SU-DHL-6 (cell line): ENCODE data around the gene ITPA.

ENCODE experiments used
- H2AFZ ChIP-seq: fragments of 200-600 bp; sonication (generic); 2 replicates; pipeline ENCODE4 v1.6.1; 2014; ENCODE audit warnings: low read depth, mild to moderate bottlenecking, moderate library complexity, mixed read lengths, antibody characterized with exemption, low read length; ENCODE audit not compliant: severe bottlenecking
- H3F3A ChIP-seq: fragments of 200-600 bp; shearing (Covaris generic); 2 replicates; pipeline ENCODE4 v1.6.0; 2016; ENCODE audit warnings: antibody characterized with exemption, mild to moderate bottlenecking; ENCODE audit not compliant: insufficient read depth
- H3K27ac ChIP-seq: fragments of 200-600 bp; sonication (generic); 2 replicates; pipeline ENCODE4 v1.5.1; 2016; ENCODE audit warnings: low read depth, mild to moderate bottlenecking, low read length, moderate library complexity, mixed read lengths
- H3K27me3 ChIP-seq: fragments of 200-600 bp; sonication (generic), shearing (Covaris generic); 2 replicates; pipeline ENCODE4 v1.6.0; 2014; ENCODE audit warnings: mild to moderate bottlenecking, low read length
- H3K36me3 ChIP-seq: fragments of 200-600 bp; sonication (generic); 2 replicates; pipeline ENCODE4 v1.6.1; 2014; ENCODE audit warnings: mild to moderate bottlenecking, low read length, mixed read lengths
- H3K4me2 ChIP-seq: fragments of 300-600, 200-600 bp; shearing (Covaris generic), sonication (generic); 2 replicates; pipeline ENCODE4 v1.6.0; 2014; ENCODE audit warnings: low read length, low read depth, mild to moderate bottlenecking; ENCODE audit not compliant: poor library complexity, severe bottlenecking
- H3K4me3 ChIP-seq: fragments of 200-600 bp; sonication (generic); 2 replicates; pipeline ENCODE4 v1.5.1; 2014; ENCODE audit warnings: antibody characterized with exemption, low read length, mild to moderate bottlenecking, mixed read lengths; ENCODE audit not compliant: insufficient read depth, poor library complexity, severe bottlenecking
- H3K79me2 ChIP-seq: fragments of 200-600 bp; sonication (generic); 2 replicates; pipeline ENCODE4 v1.6.1; 2014; ENCODE audit warnings: mild to moderate bottlenecking, low read length, moderate library complexity; ENCODE audit not compliant: insufficient read depth
- H3K9ac ChIP-seq: fragments of 200-600 bp; sonication (generic); 2 replicates; pipeline ENCODE4 v1.7.0; 2014; ENCODE audit warnings: mild to moderate bottlenecking, low read length
- H3K9me2 ChIP-seq: fragments of 200-600 bp; sonication (generic); replicated peaks from 2 replicates; pipeline ENCODE4 v1.6.1; 2014; ENCODE audit warnings: low read length; ENCODE audit not compliant: insufficient read depth
- H3K9me3 ChIP-seq: fragments of 200-600 bp; sonication (generic); 2 replicates; pipeline ENCODE4 v1.6.1; 2014; ENCODE audit warnings: low read length, mixed read lengths; ENCODE audit not compliant: insufficient read depth
- H4K20me1 ChIP-seq: fragments of 200-600 bp; sonication (generic); 2 replicates; pipeline ENCODE4 v1.6.1; 2014; ENCODE audit warnings: low read depth, mild to moderate bottlenecking, antibody characterized with exemption, low read length, moderate library complexity, mixed read lengths
- EZH2phosphoT487 ChIP-seq: fragments of 200-600 bp; sonication (generic), shearing (Covaris generic); conservative IDR thresholded peaks from 2 replicates; pipeline ENCODE4 v1.6.1; 2018; ENCODE audit warnings: mild to moderate bottlenecking, antibody characterized with exemption, low read length, moderate library complexity, mixed read lengths
- TF ChIP-seq, protein P1 (sequence below): fragments of 200-600 bp; sonication (generic); IDR thresholded peaks from one replicate; pipeline ENCODE4 v1.5.1; 2017; ENCODE audit warnings: antibody characterized with exemption, mild to moderate bottlenecking, low read length, moderate library complexity; ENCODE audit not compliant: insufficient read depth, poor library complexity, severe bottlenecking

ITPA gene

DNA sequence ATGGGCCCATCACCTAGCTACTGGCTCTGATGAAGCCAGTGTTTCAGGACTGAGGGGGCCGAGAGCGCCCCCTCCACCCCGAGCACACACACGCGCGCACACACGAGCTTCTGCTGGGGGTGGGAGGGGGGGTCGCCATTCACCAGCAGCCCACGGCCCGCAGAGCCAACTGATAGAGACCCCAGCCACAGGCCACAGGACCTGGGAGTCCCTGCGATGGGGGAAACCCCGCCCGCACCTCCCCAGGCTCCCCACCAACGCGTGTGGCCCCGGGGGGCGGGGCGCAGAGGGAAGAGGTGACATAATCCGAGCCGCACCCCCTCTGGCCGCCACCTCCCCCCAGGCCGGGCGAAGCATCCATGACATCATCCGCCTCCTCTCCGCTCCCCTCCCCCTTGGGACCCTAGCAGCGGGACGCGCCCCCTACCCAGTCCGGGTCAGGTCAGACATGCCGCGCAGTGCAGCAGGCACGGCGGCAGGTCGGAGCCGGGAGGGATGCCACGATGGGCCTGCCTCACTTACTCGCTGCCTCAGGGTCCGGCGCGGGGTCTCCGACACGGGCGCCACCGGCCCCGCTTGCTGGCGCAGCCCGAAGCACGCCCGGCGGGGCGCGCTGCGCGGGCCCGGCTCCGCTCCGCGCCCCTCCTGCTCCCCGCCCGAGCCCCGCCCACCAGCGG lies 36.2 kb upstream of the ITPA start, which contains the start of gene LZTS3:
LZTS3 (minus strand) TSS at position 617 of the 677 bp plus-strand sequence. CDS start 6,386 bp downstream, outside the sequence.
- H3K9me2 ChIP-seq, result no peaks in the 10 kb centered on the region
- peak within 1 kb of the TSS; percentile 89 for H3K4me3 ChIP-seq
- peak within 1 kb of the TSS; percentile 100 for H2AFZ ChIP-seq
- peaks cover 13% of the 10 kb centered on the region; the same call in 1 of the 2 replicates for H3F3A ChIP-seq
- H3K4me2 ChIP-seq, result peak within 1 kb of the TSS; percentile 98
- no peak for TF ChIP-seq EZH2phosphoT487
- TF ChIP-seq, protein P1, sequence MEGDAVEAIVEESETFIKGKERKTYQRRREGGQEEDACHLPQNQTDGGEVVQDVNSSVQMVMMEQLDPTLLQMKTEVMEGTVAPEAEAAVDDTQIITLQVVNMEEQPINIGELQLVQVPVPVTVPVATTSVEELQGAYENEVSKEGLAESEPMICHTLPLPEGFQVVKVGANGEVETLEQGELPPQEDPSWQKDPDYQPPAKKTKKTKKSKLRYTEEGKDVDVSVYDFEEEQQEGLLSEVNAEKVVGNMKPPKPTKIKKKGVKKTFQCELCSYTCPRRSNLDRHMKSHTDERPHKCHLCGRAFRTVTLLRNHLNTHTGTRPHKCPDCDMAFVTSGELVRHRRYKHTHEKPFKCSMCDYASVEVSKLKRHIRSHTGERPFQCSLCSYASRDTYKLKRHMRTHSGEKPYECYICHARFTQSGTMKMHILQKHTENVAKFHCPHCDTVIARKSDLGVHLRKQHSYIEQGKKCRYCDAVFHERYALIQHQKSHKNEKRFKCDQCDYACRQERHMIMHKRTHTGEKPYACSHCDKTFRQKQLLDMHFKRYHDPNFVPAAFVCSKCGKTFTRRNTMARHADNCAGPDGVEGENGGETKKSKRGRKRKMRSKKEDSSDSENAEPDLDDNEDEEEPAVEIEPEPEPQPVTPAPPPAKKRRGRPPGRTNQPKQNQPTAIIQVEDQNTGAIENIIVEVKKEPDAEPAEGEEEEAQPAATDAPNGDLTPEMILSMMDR, result no peak
- H3K9me3 ChIP-seq, result no peaks in the 10 kb centered on the region
- no peak within 1 kb of the TSS for H3K27ac ChIP-seq
- peak within 1 kb of the TSS; percentile 65 for H3K9ac ChIP-seq
- no peaks in the 10 kb centered on the region for H4K20me1 ChIP-seq
- H3K27me3 ChIP-seq, result no peaks in the 10 kb centered on the region
- H3K36me3 ChIP-seq, result no peaks in the 10 kb centered on the region
- no peaks in the 10 kb centered on the region for H3K79me2 ChIP-seq

DNA sequence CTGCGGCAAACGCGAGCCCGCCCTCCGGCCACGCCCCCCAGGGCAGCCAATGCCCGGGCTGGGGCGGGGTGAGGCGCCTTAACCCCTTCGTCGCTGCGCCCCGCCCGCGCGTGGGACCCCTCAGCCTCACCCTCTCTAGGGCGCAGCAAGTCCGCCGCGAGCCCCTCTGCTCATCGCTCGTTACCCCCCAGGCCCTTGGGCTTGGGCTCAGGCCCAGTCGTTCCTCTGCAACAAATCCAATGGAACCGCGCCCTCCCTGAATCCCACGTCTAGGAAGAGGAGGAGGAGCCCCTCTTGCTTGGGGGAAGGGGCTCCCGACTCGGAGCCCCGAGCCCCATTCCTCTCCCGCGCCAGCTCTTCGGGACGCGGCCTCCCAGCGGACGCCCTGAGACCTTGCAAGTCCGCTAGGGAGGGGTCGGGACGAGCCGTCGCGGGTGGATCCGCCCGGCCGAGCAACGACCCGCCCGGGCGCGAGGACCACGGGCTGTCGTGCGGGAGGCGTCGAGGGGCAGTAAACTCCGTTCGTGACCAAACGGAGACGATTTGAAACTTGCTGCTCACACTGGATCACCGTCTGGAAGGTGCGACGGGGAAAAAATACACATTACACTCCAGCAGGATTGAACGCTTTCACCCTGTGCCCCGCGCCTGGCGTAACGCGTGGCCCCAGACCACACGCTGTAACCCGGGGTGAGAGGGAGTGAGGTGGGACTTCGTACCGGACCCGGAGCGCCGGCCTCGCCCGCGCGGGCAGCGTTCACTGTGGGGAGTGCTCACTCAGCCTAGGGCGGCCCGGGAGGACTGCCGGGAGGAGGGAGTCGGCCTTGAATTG lies 35.5 kb upstream of the ITPA start:
- Histone ChIP-seq H3K4me2 (peak overlapping the region; percentile 98), H3K36me3 (no peaks in the 10 kb centered on the region), H3K4me3 (peak overlapping the region; percentile 89), H3K9ac (peak overlapping the region; percentile 65), H3K27ac (no peak overlapping the region), H2AFZ (peak overlapping the region; percentile 100), H3K9me2 (no peaks in the 10 kb centered on the region), H3K79me2 (no peaks in the 10 kb centered on the region), H3K9me3 (no peaks in the 10 kb centered on the region), H3F3A (peaks cover 13% of the 10 kb centered on the region; the same call in 1 of the 2 replicates), H3K27me3 (no peaks in the 10 kb centered on the region), H4K20me1 (no peaks in the 10 kb centered on the region)
- TF ChIP-seq EZH2phosphoT487, result no peak
- TF ChIP-seq, protein P1, result no peak

DNA sequence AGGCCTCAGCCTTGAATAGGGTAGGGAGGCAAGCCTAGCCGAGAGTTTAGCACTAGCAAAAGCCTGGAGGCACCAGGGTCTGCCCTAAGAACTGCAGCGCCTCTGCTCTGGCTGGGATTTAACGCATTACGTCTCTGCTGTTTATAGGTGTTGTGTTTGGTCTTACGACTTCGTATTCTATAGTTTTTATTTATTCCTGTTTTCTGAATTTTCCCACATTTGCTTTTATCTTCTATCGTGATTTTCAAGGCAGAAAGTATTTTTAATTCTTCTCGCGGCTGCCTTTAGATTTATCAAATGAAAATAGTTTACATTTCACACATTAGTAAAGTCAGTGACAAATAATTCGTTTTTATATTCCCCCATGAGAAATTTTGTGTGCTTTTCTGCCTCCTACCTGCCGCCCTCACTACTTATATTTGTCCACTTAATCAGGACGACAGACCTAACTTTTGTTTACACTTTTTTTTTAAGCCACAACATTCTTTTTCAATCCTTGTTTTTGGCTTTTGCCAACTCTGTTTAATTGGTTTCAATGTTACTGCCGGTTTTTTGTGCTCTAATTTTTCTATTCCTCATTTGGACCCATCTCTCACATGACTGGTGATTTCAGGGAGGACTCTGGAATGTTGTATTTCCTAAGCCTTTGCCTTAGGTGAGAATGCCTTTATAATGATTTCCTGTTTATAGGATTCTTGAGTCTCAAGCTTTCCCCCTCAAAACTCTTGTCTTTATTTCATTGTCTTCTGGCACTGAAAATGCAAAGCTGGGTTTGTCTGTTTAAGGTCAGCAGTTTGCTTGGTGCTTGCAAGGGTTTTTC lies 34.6 kb upstream of the ITPA start:
- no peaks in the 10 kb centered on the region for H4K20me1 ChIP-seq
- H3K79me2 ChIP-seq, result no peaks in the 10 kb centered on the region
- no peaks in the 10 kb centered on the region for H3K27me3 ChIP-seq
- H3K9me3 ChIP-seq, result no peaks in the 10 kb centered on the region
- TF ChIP-seq, protein P1, result no peak
- TF ChIP-seq EZH2phosphoT487, result no peak
- H3F3A ChIP-seq, result peaks cover 13% of the 10 kb centered on the region; the same call in 1 of the 2 replicates
- H3K36me3 ChIP-seq, result no peaks in the 10 kb centered on the region
- H3K9me2 ChIP-seq, result no peaks in the 10 kb centered on the region
- peak overlapping the region; percentile 98 for H3K4me2 ChIP-seq
- H2AFZ ChIP-seq, result peak overlapping the region; percentile 100
- no peak overlapping the region for H3K4me3 ChIP-seq
- no peak overlapping the region for H3K27ac ChIP-seq
- no peak overlapping the region for H3K9ac ChIP-seq
